GM12875 (cell line): ENCODE measurements around the gene PCSK5.

ENCODE experiments used
- H3K4me3 ChIP-seq: one replicate; pipeline ENCODE4 v1.5.1; 2011; ENCODE audit warnings: low read depth, low read length, control low read depth
- TF ChIP-seq, protein P1 (sequence below): IDR thresholded peaks from 2 replicates; pipeline ENCODE4 v1.5.1; 2011; ENCODE audit warnings: low read depth, mild to moderate bottlenecking, control low read depth, inconsistent platforms, low read length, moderate library complexity, borderline replicate concordance; ENCODE audit not compliant: insufficient read depth

Gene PCSK5

GRCh38 chr9:76086539-76086938 is 196.1 kb downstream of the PCSK5 start:
- no peak overlapping the region for H3K4me3 ChIP-seq
- TF ChIP-seq, protein P1, sequence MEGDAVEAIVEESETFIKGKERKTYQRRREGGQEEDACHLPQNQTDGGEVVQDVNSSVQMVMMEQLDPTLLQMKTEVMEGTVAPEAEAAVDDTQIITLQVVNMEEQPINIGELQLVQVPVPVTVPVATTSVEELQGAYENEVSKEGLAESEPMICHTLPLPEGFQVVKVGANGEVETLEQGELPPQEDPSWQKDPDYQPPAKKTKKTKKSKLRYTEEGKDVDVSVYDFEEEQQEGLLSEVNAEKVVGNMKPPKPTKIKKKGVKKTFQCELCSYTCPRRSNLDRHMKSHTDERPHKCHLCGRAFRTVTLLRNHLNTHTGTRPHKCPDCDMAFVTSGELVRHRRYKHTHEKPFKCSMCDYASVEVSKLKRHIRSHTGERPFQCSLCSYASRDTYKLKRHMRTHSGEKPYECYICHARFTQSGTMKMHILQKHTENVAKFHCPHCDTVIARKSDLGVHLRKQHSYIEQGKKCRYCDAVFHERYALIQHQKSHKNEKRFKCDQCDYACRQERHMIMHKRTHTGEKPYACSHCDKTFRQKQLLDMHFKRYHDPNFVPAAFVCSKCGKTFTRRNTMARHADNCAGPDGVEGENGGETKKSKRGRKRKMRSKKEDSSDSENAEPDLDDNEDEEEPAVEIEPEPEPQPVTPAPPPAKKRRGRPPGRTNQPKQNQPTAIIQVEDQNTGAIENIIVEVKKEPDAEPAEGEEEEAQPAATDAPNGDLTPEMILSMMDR, result no peak

DNA sequence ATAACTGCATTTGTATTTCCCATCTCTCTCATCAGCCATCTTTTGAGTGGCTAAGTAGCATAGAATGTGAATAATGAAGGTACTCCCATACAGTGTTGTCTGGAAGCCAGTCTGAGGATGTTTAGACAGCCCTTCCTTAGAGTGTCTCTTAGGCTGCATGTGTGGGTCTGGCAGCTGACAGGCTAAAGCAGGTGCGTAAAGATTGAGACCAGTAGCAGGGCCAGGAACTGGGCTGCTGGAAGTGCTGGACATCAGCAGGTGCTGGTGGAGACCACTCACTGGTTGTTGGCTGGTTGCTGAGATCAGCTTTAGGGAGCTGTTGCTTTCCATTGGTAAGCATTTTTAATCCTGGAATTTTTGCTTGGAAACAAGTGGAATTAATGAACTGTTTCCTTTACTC is 197.5 kb downstream of the PCSK5 start:
- no peak overlapping the region for H3K4me3 ChIP-seq
- TF ChIP-seq, protein P1, result no peak

- TF ChIP-seq, protein P1, result no peak
These were observed 199.9 kb downstream of the PCSK5 start for GRCh38 chr9:76090330-76090729.

GRCh38 chr9:76090909-76091308 is 200.4 kb downstream of the PCSK5 start:
- TF ChIP-seq, protein P1, result no peak
- H3K4me3 ChIP-seq, result no peak overlapping the region

More at GRCh38 chr9:76090330-76090729, 199.9 kb downstream of the PCSK5 start:
- H3K4me3 ChIP-seq, result no peak overlapping the region

GRCh38 chr9:76092572-76092971 is 202.1 kb downstream of the PCSK5 start:
- no peak overlapping the region for H3K4me3 ChIP-seq
- TF ChIP-seq, protein P1, result no peak

DNA sequence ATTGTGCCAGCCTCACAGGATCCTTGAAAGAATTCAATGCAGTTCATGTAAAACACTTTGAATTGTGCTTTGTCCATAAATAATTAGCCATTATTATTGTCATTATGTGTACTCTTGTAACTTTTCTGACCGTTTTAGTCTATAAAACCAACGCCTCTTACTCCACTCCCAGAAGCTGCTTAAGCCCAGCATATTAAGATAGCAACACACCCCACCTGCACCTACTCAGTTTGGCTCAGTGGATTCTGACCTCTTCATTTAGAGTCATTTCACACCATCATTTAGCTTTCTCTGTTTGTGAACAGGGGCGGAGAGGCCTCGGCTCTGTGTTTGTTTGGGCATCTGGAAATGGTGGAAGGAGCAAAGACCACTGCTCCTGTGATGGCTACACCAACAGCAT is 205.1 kb downstream of the PCSK5 start:
- no peak overlapping the region for H3K4me3 ChIP-seq
- TF ChIP-seq, protein P1, result no peak

DNA sequence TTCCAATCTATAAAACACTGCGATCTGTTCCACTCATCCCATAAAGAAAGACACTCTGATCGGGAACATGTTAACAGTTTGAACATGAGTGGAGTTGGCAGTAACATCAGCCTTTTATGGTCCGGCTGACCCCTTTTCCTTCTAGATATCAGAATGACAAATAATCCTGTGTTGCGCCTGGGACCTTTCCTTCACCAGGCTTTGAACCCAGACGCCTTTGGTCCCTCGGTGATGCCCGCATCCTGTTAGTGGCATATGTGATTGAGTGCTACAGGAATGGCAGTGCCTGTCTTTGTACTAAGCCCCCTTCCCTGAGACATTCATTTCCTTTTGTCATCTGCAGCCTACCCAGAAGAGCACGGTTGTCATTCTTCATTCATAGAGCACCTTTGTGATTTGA is 209.0 kb downstream of the PCSK5 start:
- no peak overlapping the region for H3K4me3 ChIP-seq
- TF ChIP-seq, protein P1, result no peak
